ENCODE measurements around the gene ERN2.

- TF ChIP-seq CTCF (IDR thresholded peaks at IDR 0.05; ENCODE audit: insufficient read depth, low read depth, low read length): no peak
- TF ChIP-seq EZH2 (IDR thresholded peaks at IDR 0.05; ENCODE audit: insufficient read depth, low read length): no peak
These were observed 42.4 kb upstream of the ERN2 start for GRCh38 chr16:23755484-23755809.
